GM18498 (cell line): ENCODE measurements around the gene ADGRL2.

Source experiments
- ATAC-seq: cut with Tn5 transposase; IDR thresholded peaks from one replicate; pipeline ENCODE4 v1.9.1; 2021; ENCODE audit warnings: mild to moderate bottlenecking, moderate library complexity; ENCODE audit not compliant: unreplicated experiment

Gene ADGRL2

GRCh38 chr1:81899214-81899821 is 98.6 kb downstream of the ADGRL2 start:
- no peak for ATAC-seq

- no peak for ATAC-seq
Measured at GRCh38 chr1:81907575-81907974, 106.8 kb downstream of the ADGRL2 start.

GRCh38 chr1:81912383-81912782 is 111.6 kb downstream of the ADGRL2 start:
- ATAC-seq, result no peak

- no peak for ATAC-seq
Measured at GRCh38 chr1:81915937-81916336, 115.2 kb downstream of the ADGRL2 start.

- no peak for ATAC-seq
Measured at GRCh38 chr1:81920245-81920740, 119.6 kb downstream of the ADGRL2 start.

GRCh38 chr1:81920886-81921285 is 120.2 kb downstream of the ADGRL2 start:
- no peak for ATAC-seq

GRCh38 chr1:81921344-81921743 is 120.6 kb downstream of the ADGRL2 start:
- no peak for ATAC-seq

GRCh38 chr1:81921851-81922462 is 121.2 kb downstream of the ADGRL2 start:
- no peak for ATAC-seq

GRCh38 chr1:81922955-81923354 is 122.2 kb downstream of the ADGRL2 start:
- no peak for ATAC-seq

- no peak for ATAC-seq
Measured at GRCh38 chr1:81929106-81929505, 128.4 kb downstream of the ADGRL2 start.

GRCh38 chr1:81936853-81937252 is 136.1 kb downstream of the ADGRL2 start:
- ATAC-seq, result no peak

- no peak for ATAC-seq
Measured at GRCh38 chr1:81937791-81938450, 137.2 kb downstream of the ADGRL2 start.

GRCh38 chr1:81948495-81948894 is 147.8 kb downstream of the ADGRL2 start:
- no peak for ATAC-seq

GRCh38 chr1:81949421-81949820 is 148.7 kb downstream of the ADGRL2 start:
- no peak for ATAC-seq

GRCh38 chr1:81950037-81950436 is 149.3 kb downstream of the ADGRL2 start:
- ATAC-seq, result no peak

- no peak for ATAC-seq
Measured at GRCh38 chr1:81950591-81951244, 150.0 kb downstream of the ADGRL2 start.

GRCh38 chr1:81954534-81955020 is 153.8 kb downstream of the ADGRL2 start:
- no peak for ATAC-seq

- no peak for ATAC-seq
Measured at GRCh38 chr1:81967951-81968350, 167.2 kb downstream of the ADGRL2 start.

GRCh38 chr1:81970416-81970815 is 169.7 kb downstream of the ADGRL2 start:
- no peak for ATAC-seq

- ATAC-seq, result no peak
Measured at GRCh38 chr1:81974222-81974841, 173.6 kb downstream of the ADGRL2 start.
